HPDE6-E6E7 (cell line): Measurements from ENCODE around the gene ZBTB17.
"Not testable (repeated sequence)": the region's sequence is repeated elsewhere in the genome, so short reads cannot be mapped to it uniquely, and the experiment has no call there.

Experiments
- DNase-seq: peaks from one replicate; pipeline ENCODE4 v3.0.0; 2011; ENCODE audit warnings: missing footprints; ENCODE audit errors: extremely low spot score

Gene ZBTB17

GRCh38 chr1:15896841-15897610, 78.9 kb downstream of the ZBTB17 start:
- DNase-seq, result not testable (repeated sequence)

GRCh38 chr1:15895233-15895632, 80.7 kb downstream of the ZBTB17 start:
- DNase-seq, result no peak

- not testable (repeated sequence) for DNase-seq
Measured at GRCh38 chr1:15892857-15893599, 82.9 kb downstream of the ZBTB17 start.
